ENCODE results near the gene FOXL1.

- no peak for TF ChIP-seq CTCF (IDR thresholded peaks at IDR 0.05)
- TF ChIP-seq POLR2A (IDR thresholded peaks at IDR 0.05), result no peak
Observed at GRCh38 chr16:86534779-86535615, 43.4 kb upstream of the FOXL1 start.
